ENCODE measurements around the gene SLC22A16.

SLC22A16 gene

GRCh38 chr6:110523451-110524021, 47.1 kb upstream of the SLC22A16 start:
- no peaks in the 10 kb centered on the region for H3K27me3 ChIP-seq (ENCODE audit: insufficient read depth, low read length)
- H4K20me1 ChIP-seq (ENCODE audit: insufficient read depth, low read length) = no peaks in the 10 kb centered on the region
- no peaks in the 10 kb centered on the region for H3K36me3 ChIP-seq (ENCODE audit: insufficient read depth, low read length)
- H3K79me2 ChIP-seq (ENCODE audit: insufficient read depth, low read length) = no peaks in the 10 kb centered on the region
- H3K4me3 ChIP-seq (ENCODE audit: low read depth, low read length, poor library complexity, severe bottlenecking) = no peak overlapping the region
- no peaks in the 10 kb centered on the region for H3K4me1 ChIP-seq (ENCODE audit: insufficient read depth, low read length, severe bottlenecking)
- H3F3A ChIP-seq (ENCODE audit: insufficient read depth, low read length) = no peaks in the 10 kb centered on the region
- no peaks in the 10 kb centered on the region for H3K9me3 ChIP-seq (ENCODE audit: low read length)
- H3K27ac ChIP-seq (ENCODE audit: low read depth, low read length, poor library complexity, severe bottlenecking) = no peak overlapping the region
- H3K9me2 ChIP-seq (ENCODE audit: low read depth, low read length) = no peaks in the 10 kb centered on the region
- no peak overlapping the region for H3K4me2 ChIP-seq (ENCODE audit: low read length)
- no peak overlapping the region; the same call in 1 of the 2 replicates for H2AFZ ChIP-seq (ENCODE audit: low read length)
- no peak overlapping the region for H3K9ac ChIP-seq (ENCODE audit: low read length)
- TF ChIP-seq EZH2 (IDR thresholded peaks at IDR 0.05; ENCODE audit: borderline replicate concordance, low read length) (no peak), CTCF (IDR thresholded peaks at IDR 0.05; ENCODE audit: low read length) (no peak)

GRCh38 chr6:110522427-110522826, 46.0 kb upstream of the SLC22A16 start:
- Histone ChIP-seq H3F3A (ENCODE audit: insufficient read depth, low read length) (no peaks in the 10 kb centered on the region), H3K79me2 (ENCODE audit: insufficient read depth, low read length) (no peaks in the 10 kb centered on the region), H3K36me3 (ENCODE audit: insufficient read depth, low read length) (no peaks in the 10 kb centered on the region), H3K9me2 (ENCODE audit: low read depth, low read length) (no peaks in the 10 kb centered on the region), H3K9ac (ENCODE audit: low read length) (no peak overlapping the region), H4K20me1 (ENCODE audit: insufficient read depth, low read length) (no peaks in the 10 kb centered on the region), H2AFZ (ENCODE audit: low read length) (no peak overlapping the region), H3K27me3 (ENCODE audit: insufficient read depth, low read length) (no peaks in the 10 kb centered on the region), H3K9me3 (ENCODE audit: low read length) (no peaks in the 10 kb centered on the region), H3K4me1 (ENCODE audit: insufficient read depth, low read length, severe bottlenecking) (no peaks in the 10 kb centered on the region), H3K27ac (ENCODE audit: low read depth, low read length, poor library complexity, severe bottlenecking) (no peak overlapping the region), H3K4me3 (ENCODE audit: low read depth, low read length, poor library complexity, severe bottlenecking) (no peak overlapping the region), H3K4me2 (ENCODE audit: low read length) (no peak overlapping the region)
- TF ChIP-seq EZH2 (IDR thresholded peaks at IDR 0.05; ENCODE audit: borderline replicate concordance, low read length) = no peak

- Histone ChIP-seq H3K4me3 (ENCODE audit: low read depth, low read length, poor library complexity, severe bottlenecking) (no peak overlapping the region), H3K4me1 (ENCODE audit: insufficient read depth, low read length, severe bottlenecking) (no peaks in the 10 kb centered on the region), H4K20me1 (ENCODE audit: insufficient read depth, low read length) (no peaks in the 10 kb centered on the region), H3K79me2 (ENCODE audit: insufficient read depth, low read length) (no peaks in the 10 kb centered on the region), H3K36me3 (ENCODE audit: insufficient read depth, low read length) (no peaks in the 10 kb centered on the region), H3K27ac (ENCODE audit: low read depth, low read length, poor library complexity, severe bottlenecking) (no peak overlapping the region), H3K4me2 (ENCODE audit: low read length) (no peak overlapping the region), H3F3A (ENCODE audit: insufficient read depth, low read length) (no peaks in the 10 kb centered on the region), H3K27me3 (ENCODE audit: insufficient read depth, low read length) (no peaks in the 10 kb centered on the region), H2AFZ (ENCODE audit: low read length) (no peak overlapping the region), H3K9me3 (ENCODE audit: low read length) (no peaks in the 10 kb centered on the region), H3K9ac (ENCODE audit: low read length) (no peak overlapping the region), H3K9me2 (ENCODE audit: low read depth, low read length) (no peaks in the 10 kb centered on the region)
- TF ChIP-seq CTCF (IDR thresholded peaks at IDR 0.05; ENCODE audit: low read length) (no peak), EZH2 (IDR thresholded peaks at IDR 0.05; ENCODE audit: borderline replicate concordance, low read length) (no peak)
These were observed 44.7 kb upstream of the SLC22A16 start for GRCh38 chr6:110520992-110521543.
